ENCODE results near the gene THYN1.

Gene THYN1

DNA sequence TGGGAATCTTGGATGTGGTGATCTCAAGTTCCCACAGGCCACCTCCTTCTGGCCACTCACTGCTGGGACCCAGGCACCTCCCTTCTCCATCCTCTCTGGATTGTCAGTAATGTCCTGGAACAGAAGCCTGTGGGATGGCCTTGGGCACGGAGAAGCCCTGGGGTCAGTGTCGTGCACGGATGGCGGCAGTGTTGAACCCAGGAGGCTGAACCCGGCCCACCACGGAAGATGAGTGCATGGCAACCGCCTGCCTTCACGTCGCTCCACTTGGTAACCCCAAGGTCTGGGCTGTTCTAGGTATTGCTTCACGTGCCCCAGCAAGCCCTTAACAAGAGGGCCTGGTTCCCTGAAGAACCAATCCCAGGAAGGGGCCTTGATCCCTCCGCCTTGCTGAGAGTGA, 7.1 kb downstream of the THYN1 start:
- TF ChIP-seq, protein P1, sequence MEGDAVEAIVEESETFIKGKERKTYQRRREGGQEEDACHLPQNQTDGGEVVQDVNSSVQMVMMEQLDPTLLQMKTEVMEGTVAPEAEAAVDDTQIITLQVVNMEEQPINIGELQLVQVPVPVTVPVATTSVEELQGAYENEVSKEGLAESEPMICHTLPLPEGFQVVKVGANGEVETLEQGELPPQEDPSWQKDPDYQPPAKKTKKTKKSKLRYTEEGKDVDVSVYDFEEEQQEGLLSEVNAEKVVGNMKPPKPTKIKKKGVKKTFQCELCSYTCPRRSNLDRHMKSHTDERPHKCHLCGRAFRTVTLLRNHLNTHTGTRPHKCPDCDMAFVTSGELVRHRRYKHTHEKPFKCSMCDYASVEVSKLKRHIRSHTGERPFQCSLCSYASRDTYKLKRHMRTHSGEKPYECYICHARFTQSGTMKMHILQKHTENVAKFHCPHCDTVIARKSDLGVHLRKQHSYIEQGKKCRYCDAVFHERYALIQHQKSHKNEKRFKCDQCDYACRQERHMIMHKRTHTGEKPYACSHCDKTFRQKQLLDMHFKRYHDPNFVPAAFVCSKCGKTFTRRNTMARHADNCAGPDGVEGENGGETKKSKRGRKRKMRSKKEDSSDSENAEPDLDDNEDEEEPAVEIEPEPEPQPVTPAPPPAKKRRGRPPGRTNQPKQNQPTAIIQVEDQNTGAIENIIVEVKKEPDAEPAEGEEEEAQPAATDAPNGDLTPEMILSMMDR (IDR thresholded peaks at IDR 0.05; ENCODE audit: low read depth, low read length): no peak
- no peak for TF ChIP-seq EZH2phosphoT487 (IDR thresholded peaks at IDR 0.05; ENCODE audit: low read depth)
- no peak overlapping the region for H3K4me3 ChIP-seq (ENCODE audit: low read length)
- peaks cover 37% of the 10 kb centered on the region for H3K36me3 ChIP-seq (replicated peaks; ENCODE audit: low read depth, low read length)
- H3K27me3 ChIP-seq (ENCODE audit: low read depth, low read length): no peaks in the 10 kb centered on the region
- H3K79me2 ChIP-seq (ENCODE audit: low read length): no peaks in the 10 kb centered on the region
- no peak overlapping the region for H3K9ac ChIP-seq (ENCODE audit: low read length)
- no peak overlapping the region for H2AFZ ChIP-seq (ENCODE audit: low read depth, low read length)
- H3K27ac ChIP-seq (ENCODE audit: low read length): no peak overlapping the region
- H4K20me1 ChIP-seq (ENCODE audit: insufficient read depth, low read length): no peaks in the 10 kb centered on the region
- H3K9me3 ChIP-seq (ENCODE audit: insufficient read depth, low read length): no peaks in the 10 kb centered on the region
- no peak overlapping the region for H3K4me2 ChIP-seq (ENCODE audit: low read length)
- no peaks in the 10 kb centered on the region for H3K4me1 ChIP-seq (ENCODE audit: low read length)

DNA sequence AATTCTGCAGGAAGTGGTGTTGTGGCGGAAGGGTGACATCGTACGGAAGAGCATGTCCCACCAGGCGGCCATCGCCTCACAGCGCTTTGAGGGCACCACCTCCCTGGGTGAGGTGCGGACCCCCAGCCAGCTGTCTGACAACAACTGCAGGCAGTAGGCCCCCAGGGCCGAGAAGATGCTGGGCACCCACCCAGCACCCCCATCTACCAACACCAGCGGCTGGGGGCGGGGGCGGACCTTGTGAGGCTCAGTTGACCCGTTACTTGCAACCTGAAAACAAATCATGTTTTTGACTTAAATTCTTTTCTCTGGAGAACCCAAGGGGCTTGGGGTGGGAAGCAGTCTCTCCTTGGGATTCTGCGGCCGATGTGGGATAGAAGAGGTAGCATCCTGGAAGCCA, 7.7 kb downstream of the THYN1 start:
- TF ChIP-seq EZH2phosphoT487 (IDR thresholded peaks at IDR 0.05; ENCODE audit: low read depth): no peak
- TF ChIP-seq, protein P1 (IDR thresholded peaks at IDR 0.05; ENCODE audit: low read depth, low read length): no peak
- no peaks in the 10 kb centered on the region for H3K4me1 ChIP-seq (ENCODE audit: low read length)
- H3K4me3 ChIP-seq (ENCODE audit: low read length): no peak overlapping the region
- H3K79me2 ChIP-seq (ENCODE audit: low read length): no peaks in the 10 kb centered on the region
- no peak overlapping the region for H3K9ac ChIP-seq (ENCODE audit: low read length)
- no peak overlapping the region for H2AFZ ChIP-seq (ENCODE audit: low read depth, low read length)
- no peak overlapping the region for H3K27ac ChIP-seq (ENCODE audit: low read length)
- H3K9me3 ChIP-seq (ENCODE audit: insufficient read depth, low read length): no peaks in the 10 kb centered on the region
- H3K27me3 ChIP-seq (ENCODE audit: low read depth, low read length): no peaks in the 10 kb centered on the region
- no peak overlapping the region for H3K4me2 ChIP-seq (ENCODE audit: low read length)
- peaks cover 32% of the 10 kb centered on the region for H3K36me3 ChIP-seq (replicated peaks; ENCODE audit: low read depth, low read length)
- no peaks in the 10 kb centered on the region for H4K20me1 ChIP-seq (ENCODE audit: insufficient read depth, low read length)

DNA sequence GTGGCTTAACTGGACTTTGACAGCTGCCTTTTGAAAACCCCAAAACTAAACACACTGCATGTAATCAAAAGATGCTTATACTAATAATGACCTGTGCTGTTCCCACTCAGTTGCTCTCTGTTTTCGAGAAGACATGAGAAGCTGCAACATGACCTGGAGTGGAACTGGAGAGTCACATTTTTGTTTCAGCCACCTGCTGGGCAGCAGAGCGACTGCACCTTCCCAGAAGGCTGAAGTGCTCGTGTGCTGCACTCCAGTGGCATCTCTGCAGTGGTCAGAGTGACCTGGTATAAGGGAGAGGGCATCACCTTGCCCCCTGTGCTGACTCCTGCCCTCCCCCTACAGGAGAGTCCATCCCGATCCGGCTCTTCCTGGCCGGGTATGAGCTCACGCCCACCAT, 8.6 kb downstream of the THYN1 start:
- Histone ChIP-seq H3K27ac (ENCODE audit: low read length) (no peak overlapping the region), H3K36me3 (replicated peaks; ENCODE audit: low read depth, low read length) (peaks cover 26% of the 10 kb centered on the region), H3K4me3 (ENCODE audit: low read length) (no peak overlapping the region), H3K27me3 (ENCODE audit: low read depth, low read length) (no peaks in the 10 kb centered on the region), H3K4me2 (ENCODE audit: low read length) (no peak overlapping the region), H4K20me1 (ENCODE audit: insufficient read depth, low read length) (no peaks in the 10 kb centered on the region), H3K79me2 (ENCODE audit: low read length) (no peaks in the 10 kb centered on the region), H3K9ac (ENCODE audit: low read length) (no peak overlapping the region), H3K4me1 (ENCODE audit: low read length) (no peaks in the 10 kb centered on the region), H2AFZ (ENCODE audit: low read depth, low read length) (no peak overlapping the region), H3K9me3 (ENCODE audit: insufficient read depth, low read length) (no peaks in the 10 kb centered on the region)
- TF ChIP-seq, protein P1 (IDR thresholded peaks at IDR 0.05; ENCODE audit: low read depth, low read length): peak; percentile 29
- TF ChIP-seq EZH2phosphoT487 (IDR thresholded peaks at IDR 0.05; ENCODE audit: low read depth): no peak

DNA sequence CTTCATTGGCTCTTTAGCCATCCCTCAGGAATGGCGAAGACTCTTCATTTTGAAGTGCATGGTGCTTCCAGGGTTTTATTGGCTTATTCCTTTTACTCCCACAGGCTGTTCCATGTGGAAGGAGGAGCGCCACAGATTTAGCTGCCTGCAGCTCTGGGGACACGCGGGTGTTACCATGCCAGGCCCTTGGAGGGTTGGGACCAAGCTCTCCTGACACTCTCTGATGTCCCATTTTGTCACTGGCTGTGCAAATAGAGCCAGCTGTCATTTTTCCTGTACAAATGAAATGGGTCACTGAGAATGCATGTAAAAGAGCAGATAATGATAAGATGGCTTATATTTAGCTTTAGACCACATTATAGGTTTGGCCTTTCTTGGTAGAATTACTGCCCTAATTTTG, 9.2 kb downstream of the THYN1 start:
- H3K27ac ChIP-seq (ENCODE audit: low read length): no peak overlapping the region
- no peak overlapping the region for H3K9ac ChIP-seq (ENCODE audit: low read length)
- H4K20me1 ChIP-seq (ENCODE audit: insufficient read depth, low read length): no peaks in the 10 kb centered on the region
- H3K4me3 ChIP-seq (ENCODE audit: low read length): no peak overlapping the region
- H3K4me2 ChIP-seq (ENCODE audit: low read length): no peak overlapping the region
- H3K27me3 ChIP-seq (ENCODE audit: low read depth, low read length): no peaks in the 10 kb centered on the region
- TF ChIP-seq, protein P1 (IDR thresholded peaks at IDR 0.05; ENCODE audit: low read depth, low read length): no peak
- no peak for TF ChIP-seq EZH2phosphoT487 (IDR thresholded peaks at IDR 0.05; ENCODE audit: low read depth)
- peaks cover 30% of the 10 kb centered on the region for H3K36me3 ChIP-seq (replicated peaks; ENCODE audit: low read depth, low read length)
- H3K79me2 ChIP-seq (ENCODE audit: low read length): no peaks in the 10 kb centered on the region
- no peak overlapping the region for H2AFZ ChIP-seq (ENCODE audit: low read depth, low read length)
- H3K9me3 ChIP-seq (ENCODE audit: insufficient read depth, low read length): no peaks in the 10 kb centered on the region
- H3K4me1 ChIP-seq (ENCODE audit: low read length): no peaks in the 10 kb centered on the region
